H1 (cell line): Measurements from ENCODE around the gene TMEM140. TPM values are rescaled to one million over a fixed set of nuclear protein-coding genes. Genes with fewer than 3 reads are reported as not detected.

Source experiments
- CTCF ChIA-PET: fragments of 300-600 bp; sonication (Branson Sonifier 250); formaldehyde crosslinking; loops from one replicate; lab custom pipeline; 2021; ENCODE audit not compliant: partially characterized antibody; lab: Charles Lee
- POLR2A ChIA-PET: fragments of 300-600 bp; sonication (Branson Sonifier 250); formaldehyde crosslinking; loops from one replicate; lab custom pipeline; 2021; ENCODE audit warnings: inconsistent platforms; ENCODE audit not compliant: partially characterized antibody; lab: Charles Lee
- DNase-seq, 2 experiments: peaks; one replicate each; pipeline versions ENCODE4 v3.0.0 to v3.0.0-alpha.2; 2010 to 2022; ENCODE audit warnings: low spot score in 2 of 2, low read depth in 1 of 2, mixed read lengths in 1 of 2
- FAIRE-seq: peaks from 2 replicates; lab custom pipeline; 2011; peaks lifted over from hg19 to GRCh38; lab: Jason Lieb, UNC
- H2AFZ ChIP-seq: 2 replicates; pipeline ENCODE4 v1.8.1; 2012; ENCODE audit warnings: low read length, inconsistent platforms
- H2AK5ac ChIP-seq: 2 replicates; pipeline ENCODE4 v1.6.1; 2013; ENCODE audit warnings: low read depth, low read length
- H2BK120ac ChIP-seq: replicated peaks from 2 replicates; pipeline ENCODE3; 2013; ENCODE audit warnings: low read depth, low read length, inconsistent platforms
- H2BK12ac ChIP-seq: 2 replicates; pipeline ENCODE4 v1.6.1; 2013; ENCODE audit warnings: low read depth, low read length
- H2BK15ac ChIP-seq: 2 replicates; pipeline ENCODE4 v1.6.1; 2013; ENCODE audit warnings: low read length
- H2BK20ac ChIP-seq: 2 replicates; pipeline ENCODE4 v1.6.1; 2013; ENCODE audit warnings: low read length
- H2BK5ac ChIP-seq: 2 replicates; pipeline ENCODE4 v1.6.1; 2013; ENCODE audit warnings: low read depth, low read length
- H3K14ac ChIP-seq: 2 replicates; pipeline ENCODE4 v1.6.1; 2013; ENCODE audit warnings: inconsistent platforms; ENCODE audit not compliant: insufficient read length
- H3K18ac ChIP-seq: 2 replicates; pipeline ENCODE4 v1.6.1; 2013; ENCODE audit warnings: low read length; ENCODE audit errors: extremely low read depth
- H3K23ac ChIP-seq: 2 replicates; pipeline ENCODE4 v1.6.1; 2013; ENCODE audit warnings: inconsistent platforms; ENCODE audit not compliant: insufficient read length
- H3K23me2 ChIP-seq: 2 replicates; pipeline ENCODE4 v1.6.1; 2013; ENCODE audit warnings: low read depth, low read length
- H3K27ac ChIP-seq: 2 replicates; pipeline ENCODE4 v1.6.1; 2011; ENCODE audit warnings: low read depth, low read length, inconsistent platforms
- H3K27me3 ChIP-seq, 4 experiments: replicated peaks in 1 of 4; 1 replicate in 1 of 4; 2 replicates in 3 of 4; pipeline versions ENCODE4 v1.6.1 to v1.8.1; 2011 to 2013; ENCODE audit warnings: low read length in 3 of 4, mild to moderate bottlenecking in 3 of 4, inconsistent platforms in 2 of 4, mixed read lengths in 2 of 4, moderate library complexity in 1 of 4; ENCODE audit not compliant: control insufficient read depth in 3 of 4, insufficient read depth in 3 of 4; ENCODE audit errors: extremely low read depth in 1 of 4
- H3K36me3 ChIP-seq, 4 experiments: 2 replicates each; pipeline versions ENCODE4 v1.6.1 to v1.8.1; 2011 to 2013; ENCODE audit warnings: mild to moderate bottlenecking in 4 of 4, low read length in 3 of 4, moderate library complexity in 2 of 4, control low read depth in 1 of 4, inconsistent platforms in 1 of 4; ENCODE audit not compliant: insufficient read depth in 4 of 4, control insufficient read depth in 2 of 4
- H3K4ac ChIP-seq: replicated peaks from 2 replicates; pipeline ENCODE3; 2013; ENCODE audit warnings: low read length, low read depth, mixed read lengths, inconsistent platforms; ENCODE audit not compliant: insufficient read length
- H3K4me1 ChIP-seq, 4 experiments: replicated peaks in 1 of 4; 1 replicate in 1 of 4; 2 replicates in 3 of 4; pipeline versions ENCODE4 v1.6.1 to v1.8.1; 2011 to 2013; ENCODE audit warnings: low read length in 3 of 4, inconsistent platforms in 2 of 4, mixed read lengths in 1 of 4; ENCODE audit not compliant: insufficient read depth in 4 of 4, control insufficient read depth in 3 of 4
- H3K4me2 ChIP-seq, 2 experiments: 2 replicates each; pipeline versions ENCODE4 v1.6.1 to v1.8.1; 2011 to 2013; ENCODE audit warnings: low read depth in 2 of 2, low read length in 2 of 2, control low read depth in 1 of 2, inconsistent platforms in 1 of 2, mild to moderate bottlenecking in 1 of 2; ENCODE audit not compliant: insufficient read depth in 1 of 2
- H3K4me3 ChIP-seq, 4 experiments: fragments of 200-600, 300-600 bp in 1 of 4; sonication (generic), shearing (Covaris generic), sonication (Bioruptor Twin) in 1 of 4; 2 replicates each; pipeline versions ENCODE4 v1.5.1 to v1.8.1; 2011 to 2016; ENCODE audit warnings: low read length in 4 of 4, low read depth in 3 of 4, control low read depth in 2 of 4, inconsistent platforms in 2 of 4, mild to moderate bottlenecking in 2 of 4, mixed read lengths in 1 of 4, moderate library complexity in 1 of 4; ENCODE audit not compliant: insufficient read depth in 2 of 4; ENCODE audit errors: extremely low read depth in 1 of 4
- H3K56ac ChIP-seq: replicated peaks from 2 replicates; pipeline ENCODE3; 2013; ENCODE audit warnings: low read depth, mild to moderate bottlenecking, mixed read lengths, low read length, inconsistent platforms; ENCODE audit not compliant: insufficient read length
- H3K79me1 ChIP-seq: 2 replicates; pipeline ENCODE4 v1.6.1; 2013; ENCODE audit warnings: low read depth, low read length, control low read depth
- H3K79me2 ChIP-seq, 2 experiments: 2 replicates each; pipeline versions ENCODE4 v1.6.1 to v1.8.1; 2012 to 2013; ENCODE audit warnings: low read length in 2 of 2, mild to moderate bottlenecking in 2 of 2, inconsistent platforms in 1 of 2; ENCODE audit not compliant: insufficient read depth in 2 of 2, control insufficient read depth in 1 of 2
- H3K9ac ChIP-seq, 4 experiments: replicated peaks in 1 of 4; 1 replicate in 1 of 4; 2 replicates in 3 of 4; pipeline versions ENCODE4 v1.6.1 to v1.8.1; 2011 to 2013; ENCODE audit warnings: low read depth in 3 of 4, low read length in 3 of 4, control low read depth in 2 of 4, mild to moderate bottlenecking in 2 of 4, moderate library complexity in 2 of 4, inconsistent platforms in 1 of 4; ENCODE audit errors: extremely low read depth in 1 of 4
- H3K9me3 ChIP-seq, 2 experiments: 2 replicates each; pipeline versions ENCODE4 v1.6.1 to v1.8.1; 2012 to 2013; ENCODE audit warnings: mild to moderate bottlenecking in 2 of 2, moderate library complexity in 2 of 2, control low read depth in 1 of 2, inconsistent platforms in 1 of 2, low read depth in 1 of 2, low read length in 1 of 2, mixed read lengths in 1 of 2; ENCODE audit not compliant: insufficient read depth in 2 of 2
- H4K20me1 ChIP-seq, 2 experiments: replicated peaks in 1 of 2; 2 replicates each; pipeline versions ENCODE3 to v1.8.1; 2011 to 2013; ENCODE audit warnings: inconsistent platforms in 2 of 2, low read length in 2 of 2, mild to moderate bottlenecking in 1 of 2; ENCODE audit not compliant: insufficient read depth in 2 of 2, control insufficient read depth in 1 of 2
- H4K5ac ChIP-seq: 2 replicates; pipeline ENCODE4 v1.6.1; 2013; ENCODE audit warnings: low read length, low read depth, mixed read lengths, inconsistent platforms; ENCODE audit not compliant: insufficient read length
- H4K8ac ChIP-seq: 2 replicates; pipeline ENCODE4 v1.8.0; 2013; ENCODE audit warnings: mild to moderate bottlenecking, moderate library complexity, low read length, inconsistent platforms; ENCODE audit not compliant: insufficient read depth; ENCODE audit errors: extremely low read depth
- H4K91ac ChIP-seq: replicated peaks from 2 replicates; pipeline ENCODE3; 2013; ENCODE audit warnings: low read length, mixed read lengths, inconsistent platforms; ENCODE audit not compliant: insufficient read length
- CTBP2 ChIP-seq: IDR thresholded peaks from 2 replicates; pipeline ENCODE4 v1.7.0; 2011; ENCODE audit warnings: borderline replicate concordance, mild to moderate bottlenecking, moderate library complexity, mixed read lengths, low read length; ENCODE audit not compliant: insufficient read depth, insufficient read length
- POU5F1 ChIP-seq: IDR thresholded peaks from 2 replicates; pipeline ENCODE4 v1.6.1; 2011; ENCODE audit warnings: low read depth, mild to moderate bottlenecking, low read length, moderate library complexity
- RXRA ChIP-seq: IDR thresholded peaks from 2 replicates; pipeline ENCODE4 v1.6.1; 2011; ENCODE audit warnings: low read depth, mild to moderate bottlenecking, low read length, moderate library complexity; ENCODE audit not compliant: insufficient read depth
- WGBS, 2 experiments: shearing (Covaris generic) in 1 of 2; methylation state at CpG; one replicate each; pipeline versions ENCODE4 v1.1.6 to v1.1.7; 2013 to 2015; ENCODE audit warnings: low lambda C conversion rate in 2 of 2, mixed read lengths in 2 of 2, inconsistent platforms in 1 of 2, low coverage in 1 of 2, missing lambda C conversion rate in 1 of 2; ENCODE audit not compliant: insufficient replicate concordance in 2 of 2, insufficient coverage in 1 of 2, insufficient read length in 1 of 2; ENCODE audit errors: extremely low coverage in 1 of 2, missing lambda C conversion rate in 1 of 2; 5-methylcytosine and 5-hydroxymethylcytosine counted together
- polyA plus RNA-seq, 7 experiments: library from polyadenylated mRNA; depleted of rRNA in 3 of 7; stranded (reverse) in 5 of 7; unstranded in 2 of 7; fragments of >200 nt in 5 of 7; fragments of 200-250 nt in 2 of 7; gene quantifications; 1 replicate in 5 of 7; 2 replicates in 1 of 7; 4 replicates in 1 of 7; pipeline versions ENCODE4 v1.2.1 to v1.2.3, GENCODE V29; 2011 to 2013; ENCODE audit warnings: missing spikeins in 2 of 7, mixed read lengths in 2 of 7
- total RNA-seq: library from RNA; stranded (reverse); fragmentation: NEBNext Ultra II Directional; extraction: Animal tissue kit (Norgen Biotek cat#: 25700); gene quantifications from 2 replicates; pipeline ENCODE4 v1.2.1, GENCODE V29; 2021

The TMEM140 gene
- total and polyA plus RNA-seq, 2 of the 8 experiments (the other 6 are each of a cell fraction or from before 2014, with no cell fraction given), result not detected

DNA sequence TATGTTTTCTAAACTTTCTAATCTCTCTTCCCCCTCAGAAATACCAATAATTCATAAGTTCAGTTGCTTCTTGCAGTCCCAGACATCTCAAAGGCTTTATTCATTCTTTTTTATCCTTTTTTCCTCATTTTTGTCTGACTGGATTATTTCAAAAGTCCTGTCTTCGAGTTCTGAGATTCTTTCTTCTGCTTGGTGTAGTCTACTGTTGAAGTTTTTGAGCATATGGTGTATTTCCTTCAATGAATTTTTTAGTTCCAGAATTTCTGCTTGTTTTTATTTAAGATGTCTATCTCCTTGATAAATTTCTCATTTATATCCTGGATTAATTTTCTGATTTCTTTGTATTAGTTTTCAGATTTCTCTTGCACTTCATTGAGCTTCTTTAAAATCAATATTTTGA is 8.4 kb downstream of the TMEM140 start:
- H3K4me1 ChIP-seq, result 0 out of 7 replicates have a peak, but pooled peaks cover 0 to 2% (median 0%) of the 10 kb centered on the region in 4 experiments
- no peak overlapping the region for H3K4me2 ChIP-seq
- no peak overlapping the region for H2BK15ac ChIP-seq
- H3K36me3 ChIP-seq, result no peaks in the 10 kb centered on the region; a peak in 1 of 8 replicates
- no peak overlapping the region for H2BK12ac ChIP-seq
- no peak overlapping the region for H3K18ac ChIP-seq
- no peak overlapping the region for H2AFZ ChIP-seq
- no peak for TF ChIP-seq RXRA
- no peak for TF ChIP-seq CTBP2
- no peak for TF ChIP-seq POU5F1
- TF ChIP-seq, all 59 proteins: peak for 0
- H3K79me1 ChIP-seq, result no peaks in the 10 kb centered on the region; the same call in 1 of the 2 replicates
- ChIA-PET POLR2A (interaction anchor here (5.7 kb wide), 1 partner anchor 13 kb away, joined by 32 read pairs; the partner anchor contains the start of gene CYREN), CTCF (interaction anchor here (0.5 to 3.5 kb wide), 3 partner anchors 13 to 673 kb away, joined by 3 to 12 read pairs (median 4); no protein-coding TSS in a partner anchor)
- H2BK20ac ChIP-seq, result no peak overlapping the region
- H4K5ac ChIP-seq, result no peak overlapping the region
- no peaks in the 10 kb centered on the region for H3K23me2 ChIP-seq
- H3K4ac ChIP-seq, result no peak overlapping the region
- H3K9me3 ChIP-seq, result peaks cover 14 to 20% of the 10 kb centered on the region in 2 experiments; a peak in 3 of 4 replicates
- H3K23ac ChIP-seq, result no peak overlapping the region
- no peak overlapping the region for H3K9ac ChIP-seq
- H2AK5ac ChIP-seq, result no peak overlapping the region
- no peaks in the 10 kb centered on the region for H4K20me1 ChIP-seq
- 86% methylated on average over 1 of the region's 1 CpG; no CpG with 5 or more reads in 1 of the 2 experiments for WGBS, 2 experiments
- H4K8ac ChIP-seq, result no peak overlapping the region
- H3K79me2 ChIP-seq, result no peaks in the 10 kb centered on the region
- DNase-seq, result no peak
- no peak overlapping the region for H3K56ac ChIP-seq
- no peak overlapping the region for H3K27ac ChIP-seq
- H3K27me3 ChIP-seq, result no peaks in the 10 kb centered on the region
- no peak overlapping the region for H3K14ac ChIP-seq
- H4K91ac ChIP-seq, result no peak overlapping the region
- H2BK120ac ChIP-seq, result no peak overlapping the region
- H3K4me3 ChIP-seq, result no peak overlapping the region
- FAIRE-seq, result no peak
- H2BK5ac ChIP-seq, result no peak overlapping the region
